ENCODE measurements around the gene OR4A15. TPM values are rescaled to one million over a fixed set of nuclear protein-coding genes. Genes with fewer than 3 reads are reported as not detected.

The OR4A15 gene
- total RNA-seq = not detected

GRCh38 chr11:55367674-55368073 is at the start of gene OR4A15:
OR4A15 (plus strand) TSS chr11:55367974; CDS start chr11:55367974, 0 bp downstream.
- intact Hi-C loops (cut with DNase I; ENCODE audit: low total_unique reads) = no loop called here
- no peak for TF ChIP-seq POLR2A (IDR thresholded peaks at IDR 0.05)
- TF ChIP-seq, protein P1, sequence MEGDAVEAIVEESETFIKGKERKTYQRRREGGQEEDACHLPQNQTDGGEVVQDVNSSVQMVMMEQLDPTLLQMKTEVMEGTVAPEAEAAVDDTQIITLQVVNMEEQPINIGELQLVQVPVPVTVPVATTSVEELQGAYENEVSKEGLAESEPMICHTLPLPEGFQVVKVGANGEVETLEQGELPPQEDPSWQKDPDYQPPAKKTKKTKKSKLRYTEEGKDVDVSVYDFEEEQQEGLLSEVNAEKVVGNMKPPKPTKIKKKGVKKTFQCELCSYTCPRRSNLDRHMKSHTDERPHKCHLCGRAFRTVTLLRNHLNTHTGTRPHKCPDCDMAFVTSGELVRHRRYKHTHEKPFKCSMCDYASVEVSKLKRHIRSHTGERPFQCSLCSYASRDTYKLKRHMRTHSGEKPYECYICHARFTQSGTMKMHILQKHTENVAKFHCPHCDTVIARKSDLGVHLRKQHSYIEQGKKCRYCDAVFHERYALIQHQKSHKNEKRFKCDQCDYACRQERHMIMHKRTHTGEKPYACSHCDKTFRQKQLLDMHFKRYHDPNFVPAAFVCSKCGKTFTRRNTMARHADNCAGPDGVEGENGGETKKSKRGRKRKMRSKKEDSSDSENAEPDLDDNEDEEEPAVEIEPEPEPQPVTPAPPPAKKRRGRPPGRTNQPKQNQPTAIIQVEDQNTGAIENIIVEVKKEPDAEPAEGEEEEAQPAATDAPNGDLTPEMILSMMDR (IDR thresholded peaks at IDR 0.05) = no peak
- 59 to 65% methylated on average over 4 of the region's 4 CpGs for WGBS, 2 donors

DNA sequence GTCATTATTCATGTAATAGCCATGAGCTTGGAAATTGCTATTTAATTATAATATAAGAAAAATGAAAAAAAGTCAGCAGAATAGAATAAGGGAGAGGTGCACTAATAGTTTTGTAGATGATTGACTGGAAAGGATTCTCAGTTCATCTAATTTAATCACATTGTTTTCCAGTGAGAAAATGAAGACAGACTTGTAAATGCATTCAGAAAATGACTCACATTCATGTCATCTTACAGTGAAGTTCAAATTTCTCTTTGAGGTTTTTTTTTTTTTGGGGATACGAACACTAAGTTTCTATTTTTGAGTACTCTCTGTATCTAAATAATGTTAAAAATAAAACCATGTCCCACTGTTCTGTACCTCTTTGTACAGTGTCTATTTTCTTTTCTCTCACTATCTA is 43.3 kb upstream of the OR4A15 start:
- intact Hi-C loops (cut with DNase I; ENCODE audit: low total_unique reads) = no loop called here
- 76 to 81% methylated on average over 1 of the region's 1 CpG for WGBS, 2 donors
- no peak overlapping the region for H3K4me3 ChIP-seq (ENCODE audit: low read depth, poor library complexity, severe bottlenecking)
- TF ChIP-seq, protein P1 (IDR thresholded peaks at IDR 0.05) = no peak
- no peak for TF ChIP-seq POLR2A (IDR thresholded peaks at IDR 0.05)
- DNase-seq (ENCODE audit: low spot score in 2 of 2) = no peak

More at GRCh38 chr11:55367674-55368073, at the start of gene OR4A15:
- no peak within 1 kb of the TSS for H3K4me3 ChIP-seq (ENCODE audit: low read depth, poor library complexity, severe bottlenecking)
- DNase-seq (ENCODE audit: low spot score in 2 of 2) = no peak

GRCh38 chr11:55342901-55343300 is 24.9 kb upstream of the OR4A15 start, which contains the start of gene OR4A16:
OR4A16 (plus strand) TSS chr11:55343201; CDS start chr11:55343201, 0 bp downstream.
- WGBS, 2 donors = 84 to 85% methylated on average over 3 of the region's 3 CpGs
- DNase-seq (ENCODE audit: low spot score in 2 of 2) = no peak
- intact Hi-C loops (cut with DNase I; ENCODE audit: low total_unique reads) = no loop called here

DNA sequence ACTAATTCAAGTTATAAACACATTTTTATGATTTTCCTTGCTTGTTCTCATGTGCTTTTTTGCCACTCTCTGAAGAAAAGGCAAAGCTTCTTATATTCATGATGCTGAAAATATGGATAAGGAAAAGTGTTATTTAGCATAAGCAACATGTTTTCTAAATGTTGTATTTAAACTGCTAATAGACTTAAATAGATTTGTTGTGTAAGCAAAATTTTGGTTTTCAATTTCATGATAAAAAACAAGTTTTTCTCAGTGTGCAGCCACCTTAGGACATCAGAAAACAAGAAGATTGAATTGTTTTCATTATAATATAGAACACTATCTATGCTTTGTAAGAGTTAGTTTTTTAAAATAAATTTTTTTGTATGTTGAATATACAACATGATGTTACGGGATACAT is 22.5 kb upstream of the OR4A15 start:
- intact Hi-C loops (cut with DNase I; ENCODE audit: low total_unique reads) = no loop called here
- WGBS, 2 donors = 92 to 96% methylated on average over 1 of the region's 1 CpG
- no peak overlapping the region for H3K4me3 ChIP-seq (ENCODE audit: low read depth, poor library complexity, severe bottlenecking)
- no peak for TF ChIP-seq POLR2A (IDR thresholded peaks at IDR 0.05)
- TF ChIP-seq, protein P1 (IDR thresholded peaks at IDR 0.05) = no peak
- no peak for DNase-seq (ENCODE audit: low spot score in 2 of 2)

More at GRCh38 chr11:55342901-55343300, 24.9 kb upstream of the OR4A15 start, which contains the start of gene OR4A16:
- TF ChIP-seq, protein P1 (IDR thresholded peaks at IDR 0.05) = no peak
- no peak for TF ChIP-seq POLR2A (IDR thresholded peaks at IDR 0.05)
- no peak within 1 kb of the TSS for H3K4me3 ChIP-seq (ENCODE audit: low read depth, poor library complexity, severe bottlenecking)

DNA sequence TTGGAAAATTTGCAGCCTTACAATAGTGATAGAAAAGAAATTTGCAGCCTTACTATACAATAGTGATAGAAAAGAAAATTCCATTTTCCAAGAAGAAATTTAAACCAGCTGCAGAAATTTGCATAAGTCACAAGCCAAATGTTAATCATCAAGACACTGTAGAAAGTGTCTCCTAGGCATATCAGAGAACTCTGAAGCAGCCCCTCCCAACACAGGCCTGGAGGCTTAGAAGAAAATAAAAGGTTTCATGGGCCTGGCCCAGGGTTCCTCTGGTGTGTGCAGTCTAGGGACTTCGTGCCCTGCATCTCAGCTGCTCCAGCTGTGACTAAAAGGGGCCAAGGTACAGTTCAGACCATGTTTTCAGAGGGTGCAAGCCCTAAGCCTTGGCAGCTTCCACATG is 18.7 kb upstream of the OR4A15 start:
- intact Hi-C loops (cut with DNase I; ENCODE audit: low total_unique reads) = no loop called here
- no peak for DNase-seq (ENCODE audit: low spot score in 2 of 2)
- 0 to 9% methylated on average over 1 of the region's 1 CpG for WGBS, 2 donors
- TF ChIP-seq, protein P1 (IDR thresholded peaks at IDR 0.05) = no peak
- TF ChIP-seq POLR2A (IDR thresholded peaks at IDR 0.05) = no peak
- no peak overlapping the region for H3K4me3 ChIP-seq (ENCODE audit: low read depth, poor library complexity, severe bottlenecking)

GRCh38 chr11:55357560-55358184 is 10.1 kb upstream of the OR4A15 start:
- intact Hi-C loops (cut with DNase I; ENCODE audit: low total_unique reads) = no loop called here
- no peak overlapping the region for H3K4me3 ChIP-seq (ENCODE audit: low read depth, poor library complexity, severe bottlenecking)
- TF ChIP-seq, protein P1 (IDR thresholded peaks at IDR 0.05) = no peak
- no peak for TF ChIP-seq POLR2A (IDR thresholded peaks at IDR 0.05)
- 5% methylated on average over 1 of the region's 1 CpG for WGBS, 2 donors
- no peak for DNase-seq (ENCODE audit: low spot score in 2 of 2)
